ENCODE results near the gene TRIO. TPM values are rescaled to one million over a fixed set of nuclear protein-coding genes. Genes with fewer than 3 reads are reported as not detected.

Gene TRIO
- total RNA-seq, 1 donor from 2014 or later = 200 TPM

DNA sequence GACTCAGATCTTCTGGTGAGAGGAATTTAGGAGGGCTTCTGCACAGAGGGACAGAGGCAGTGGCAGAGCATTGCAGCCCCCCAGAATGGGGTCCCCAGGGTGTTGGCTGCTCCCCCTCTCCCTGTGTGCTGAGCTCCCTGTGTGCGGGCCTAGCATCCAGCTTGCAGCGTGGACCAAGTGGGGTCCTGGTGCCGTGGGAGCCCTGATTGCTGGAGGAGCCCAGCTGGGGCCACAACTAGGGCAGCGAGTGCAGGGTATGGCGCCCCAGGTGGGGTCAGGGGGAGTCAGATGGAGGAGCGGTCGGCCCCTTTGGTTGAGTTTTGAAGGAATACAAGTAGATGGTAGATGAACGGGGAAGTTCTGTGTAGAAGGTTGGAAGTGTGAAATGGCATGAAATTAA is 66.7 kb downstream of the TRIO start:
- TF ChIP-seq, protein P1, sequence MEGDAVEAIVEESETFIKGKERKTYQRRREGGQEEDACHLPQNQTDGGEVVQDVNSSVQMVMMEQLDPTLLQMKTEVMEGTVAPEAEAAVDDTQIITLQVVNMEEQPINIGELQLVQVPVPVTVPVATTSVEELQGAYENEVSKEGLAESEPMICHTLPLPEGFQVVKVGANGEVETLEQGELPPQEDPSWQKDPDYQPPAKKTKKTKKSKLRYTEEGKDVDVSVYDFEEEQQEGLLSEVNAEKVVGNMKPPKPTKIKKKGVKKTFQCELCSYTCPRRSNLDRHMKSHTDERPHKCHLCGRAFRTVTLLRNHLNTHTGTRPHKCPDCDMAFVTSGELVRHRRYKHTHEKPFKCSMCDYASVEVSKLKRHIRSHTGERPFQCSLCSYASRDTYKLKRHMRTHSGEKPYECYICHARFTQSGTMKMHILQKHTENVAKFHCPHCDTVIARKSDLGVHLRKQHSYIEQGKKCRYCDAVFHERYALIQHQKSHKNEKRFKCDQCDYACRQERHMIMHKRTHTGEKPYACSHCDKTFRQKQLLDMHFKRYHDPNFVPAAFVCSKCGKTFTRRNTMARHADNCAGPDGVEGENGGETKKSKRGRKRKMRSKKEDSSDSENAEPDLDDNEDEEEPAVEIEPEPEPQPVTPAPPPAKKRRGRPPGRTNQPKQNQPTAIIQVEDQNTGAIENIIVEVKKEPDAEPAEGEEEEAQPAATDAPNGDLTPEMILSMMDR (IDR thresholded peaks at IDR 0.05) = no peak
- H3K36me3 Mint-ChIP-seq (ENCODE audit: low read depth) = no peaks in the 10 kb centered on the region
- H3K4me3 Mint-ChIP-seq (ENCODE audit: unreplicated experiment) = no peak overlapping the region
- peak overlapping the region; percentile 87 for H3K27ac Mint-ChIP-seq (ENCODE audit: unreplicated experiment)
- no peaks in the 10 kb centered on the region for H3K27me3 Mint-ChIP-seq (ENCODE audit: low read depth)
- peaks cover 85% of the 10 kb centered on the region for H3K4me1 Mint-ChIP-seq (ENCODE audit: low read depth)
- no peaks in the 10 kb centered on the region for H3K9me3 Mint-ChIP-seq (ENCODE audit: low read depth)
- no peak for DNase-seq (ENCODE audit: low spot score)

DNA sequence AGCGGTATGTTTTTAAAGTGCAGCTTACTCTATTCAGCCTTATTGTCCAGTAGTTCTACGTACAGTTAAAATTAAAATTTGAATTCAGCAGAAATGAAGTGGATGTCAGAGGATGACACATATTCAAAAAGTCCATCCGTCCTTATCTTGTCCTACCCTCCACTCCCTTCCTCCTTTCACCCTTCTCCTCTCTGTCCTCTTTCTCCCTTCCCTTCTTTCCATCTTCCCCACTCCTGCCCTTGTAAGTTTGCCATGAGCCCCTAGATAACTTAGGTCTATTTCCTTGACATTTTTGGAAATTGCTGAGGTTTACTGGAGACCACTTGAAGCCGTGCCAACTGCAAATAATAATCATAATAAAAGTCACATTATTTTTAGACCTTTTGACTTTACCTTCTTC is 67.6 kb downstream of the TRIO start:
- no peak for DNase-seq (ENCODE audit: low spot score)
- Mint-ChIP-seq H3K36me3 (ENCODE audit: low read depth) (no peaks in the 10 kb centered on the region), H3K4me1 (ENCODE audit: low read depth) (peaks cover 85% of the 10 kb centered on the region), H3K9me3 (ENCODE audit: low read depth) (no peaks in the 10 kb centered on the region), H3K27ac (ENCODE audit: unreplicated experiment) (peak overlapping the region; percentile 87), H3K27me3 (ENCODE audit: low read depth) (no peaks in the 10 kb centered on the region), H3K4me3 (ENCODE audit: unreplicated experiment) (no peak overlapping the region)
- TF ChIP-seq, protein P1 (IDR thresholded peaks at IDR 0.05) = no peak

DNA sequence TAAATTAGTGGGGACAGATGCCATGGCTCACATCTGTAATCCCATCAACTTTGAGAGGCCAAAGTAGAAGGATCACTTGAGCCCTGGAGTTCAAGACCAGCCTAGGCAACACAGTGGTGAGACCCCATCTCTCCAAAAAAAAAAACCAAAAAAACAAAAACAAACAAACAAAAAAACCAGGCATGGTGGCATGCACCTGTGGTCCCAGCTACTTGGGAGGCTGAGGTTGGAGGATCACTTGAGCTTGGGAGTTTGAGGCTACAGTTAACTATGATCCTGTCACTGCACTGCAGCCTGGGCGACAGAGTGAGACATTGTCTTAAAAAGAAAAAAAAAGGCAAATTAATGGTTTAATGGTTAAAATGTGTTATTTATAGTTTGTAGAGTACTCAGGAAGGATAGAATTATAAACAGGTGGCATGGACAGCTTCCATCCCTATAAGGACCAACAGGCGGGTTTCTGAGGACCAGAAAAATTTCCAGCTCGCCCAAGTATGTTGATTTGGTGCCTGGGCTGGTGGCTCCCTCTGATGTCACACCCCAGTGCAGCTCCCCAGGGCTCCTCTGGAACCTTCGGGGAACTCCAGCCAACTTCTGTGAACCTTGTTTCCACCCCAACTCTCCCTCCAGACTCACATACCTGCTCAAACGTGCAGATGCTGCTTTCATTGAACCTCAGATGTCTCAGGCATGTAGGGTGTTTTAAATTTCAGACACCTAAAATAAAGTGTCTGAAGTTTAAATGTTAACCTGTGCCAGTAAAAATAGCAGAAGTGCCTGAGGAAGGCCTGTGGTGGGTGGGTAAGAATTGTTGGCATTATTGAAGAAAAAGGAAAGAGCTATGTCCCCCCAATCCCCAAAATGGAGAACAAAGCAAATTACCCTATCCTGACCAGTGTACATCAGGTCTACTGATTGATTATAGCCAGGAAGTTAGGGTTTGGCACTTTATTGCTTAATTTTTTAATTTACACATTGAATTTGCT is 69.0 kb downstream of the TRIO start:
- H3K36me3 Mint-ChIP-seq (ENCODE audit: low read depth) = no peaks in the 10 kb centered on the region
- no peak overlapping the region for H3K4me3 Mint-ChIP-seq (ENCODE audit: unreplicated experiment)
- H3K4me1 Mint-ChIP-seq (ENCODE audit: low read depth) = peaks cover 90% of the 10 kb centered on the region
- TF ChIP-seq, protein P1 (IDR thresholded peaks at IDR 0.05) = no peak
- no peak for DNase-seq (ENCODE audit: low spot score)
- H3K27me3 Mint-ChIP-seq (ENCODE audit: low read depth) = no peaks in the 10 kb centered on the region
- H3K9me3 Mint-ChIP-seq (ENCODE audit: low read depth) = no peaks in the 10 kb centered on the region
- H3K27ac Mint-ChIP-seq (ENCODE audit: unreplicated experiment) = peak overlapping the region; percentile 79

DNA sequence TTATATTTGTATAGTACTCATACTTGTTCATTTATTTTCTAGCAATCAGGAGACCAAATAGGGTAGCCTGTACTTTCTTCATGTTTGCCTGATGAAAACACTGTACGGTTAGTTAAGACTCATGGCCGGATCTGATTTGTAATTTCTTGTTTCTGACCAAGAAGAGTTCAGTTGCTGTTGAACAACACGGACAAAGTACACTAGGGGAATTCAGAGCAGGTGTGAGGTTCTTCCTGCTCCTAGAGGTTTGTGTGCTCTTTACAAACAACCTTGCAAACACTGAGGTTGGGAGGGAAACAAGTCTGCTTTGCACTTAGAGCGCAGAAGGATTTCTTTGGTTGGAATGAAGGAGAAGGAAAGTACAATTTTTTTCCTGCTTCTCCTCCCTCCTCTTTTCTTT is 69.7 kb downstream of the TRIO start:
- peaks cover 90% of the 10 kb centered on the region for H3K4me1 Mint-ChIP-seq (ENCODE audit: low read depth)
- TF ChIP-seq, protein P1 (IDR thresholded peaks at IDR 0.05) = no peak
- H3K27me3 Mint-ChIP-seq (ENCODE audit: low read depth) = no peaks in the 10 kb centered on the region
- no peak for DNase-seq (ENCODE audit: low spot score)
- no peaks in the 10 kb centered on the region for H3K36me3 Mint-ChIP-seq (ENCODE audit: low read depth)
- no peaks in the 10 kb centered on the region for H3K9me3 Mint-ChIP-seq (ENCODE audit: low read depth)
- H3K27ac Mint-ChIP-seq (ENCODE audit: unreplicated experiment) = peak overlapping the region; percentile 62
- no peak overlapping the region for H3K4me3 Mint-ChIP-seq (ENCODE audit: unreplicated experiment)

DNA sequence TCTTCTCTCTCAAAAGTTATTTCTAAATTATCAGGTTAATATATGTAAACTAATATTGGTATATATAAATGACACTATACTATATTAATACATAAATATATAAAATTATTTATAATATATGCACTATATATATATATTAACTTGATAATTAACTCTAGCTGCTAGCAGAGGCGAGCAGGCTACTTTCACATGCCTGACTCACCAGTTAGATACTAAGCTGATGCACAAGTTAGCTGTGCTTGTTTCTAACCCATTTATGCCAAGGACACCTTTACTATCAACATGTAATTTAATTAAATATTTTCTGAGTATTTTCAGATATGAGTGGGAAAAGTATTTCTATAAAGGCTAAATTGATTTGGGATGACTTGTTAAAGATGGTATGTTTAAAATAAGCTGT is 70.1 kb downstream of the TRIO start:
- peak overlapping the region; percentile 62 for H3K27ac Mint-ChIP-seq (ENCODE audit: unreplicated experiment)
- H3K4me1 Mint-ChIP-seq (ENCODE audit: low read depth) = peaks cover 90% of the 10 kb centered on the region
- no peaks in the 10 kb centered on the region for H3K9me3 Mint-ChIP-seq (ENCODE audit: low read depth)
- H3K27me3 Mint-ChIP-seq (ENCODE audit: low read depth) = no peaks in the 10 kb centered on the region
- no peak for DNase-seq (ENCODE audit: low spot score)
- H3K36me3 Mint-ChIP-seq (ENCODE audit: low read depth) = no peaks in the 10 kb centered on the region
- TF ChIP-seq, protein P1 (IDR thresholded peaks at IDR 0.05) = no peak
- H3K4me3 Mint-ChIP-seq (ENCODE audit: unreplicated experiment) = no peak overlapping the region

All from chondrocyte (in vitro differentiated cells).